ENCODE measurements around the gene SERPINA3.

SERPINA3 gene

DNA sequence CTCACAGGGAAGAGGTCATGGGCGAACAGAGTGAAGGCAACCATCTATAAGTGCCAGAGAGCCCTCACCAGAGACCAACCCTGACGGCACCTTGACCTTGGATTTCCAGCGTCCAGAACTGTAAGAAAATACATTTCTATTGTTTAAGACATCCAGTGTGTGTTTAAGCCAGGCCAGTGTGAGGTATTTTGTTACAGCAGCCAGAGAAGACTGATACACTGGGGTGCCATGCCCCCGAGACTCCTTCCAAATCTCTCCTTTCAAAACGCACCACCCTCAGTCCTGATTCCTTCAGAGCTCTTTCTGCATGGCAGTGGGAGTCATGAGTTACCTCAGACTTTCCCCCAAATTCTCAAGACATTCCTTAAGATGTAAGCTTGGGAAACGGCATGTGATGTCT is 33.5 kb upstream of the SERPINA3 start:
- H3K27me3 ChIP-seq (replicated peaks in 2 of 5; ENCODE audit: control insufficient read depth in 4 of 5, insufficient read depth in 5 of 5, low read length in 4 of 5) = peaks cover 0 to 13% (median 0%) of the 10 kb centered on the region in 5 experiments
- H3K4me3 ChIP-seq (ENCODE audit: control insufficient read depth in 1 of 7, extremely low read depth in 1 of 7, insufficient read depth in 4 of 7, low read depth in 2 of 7, low read length in 6 of 7) = no peak overlapping the region
- WGBS (ENCODE audit: insufficient coverage) = 95% methylated on average over 2 of the region's 6 CpGs
- peaks cover 0 to 2% (median 0%) of the 10 kb centered on the region in 4 experiments for H3K4me1 ChIP-seq (ENCODE audit: control extremely low read depth in 1 of 4, control insufficient read depth in 4 of 4, insufficient read depth in 4 of 4, low read length in 3 of 4)
- no peaks in the 10 kb centered on the region for H3K9me3 ChIP-seq (ENCODE audit: control extremely low read depth in 1 of 5, control insufficient read depth in 4 of 5, insufficient read depth in 2 of 5, low read depth in 1 of 5, low read length in 4 of 5)
- no peak overlapping the region for H3K27ac ChIP-seq (ENCODE audit: insufficient read depth in 1 of 2, low read depth in 1 of 2, low read length in 2 of 2, poor library complexity in 1 of 2, severe bottlenecking in 2 of 2)
- no peak for DNase-seq
- no peaks in the 10 kb centered on the region for H3K36me3 ChIP-seq (ENCODE audit: control insufficient read depth in 4 of 4, insufficient read depth in 4 of 4, low read length in 3 of 4)
- POLR2A ChIA-PET = no interaction called here
- CTCF ChIA-PET = no interaction called here

DNA sequence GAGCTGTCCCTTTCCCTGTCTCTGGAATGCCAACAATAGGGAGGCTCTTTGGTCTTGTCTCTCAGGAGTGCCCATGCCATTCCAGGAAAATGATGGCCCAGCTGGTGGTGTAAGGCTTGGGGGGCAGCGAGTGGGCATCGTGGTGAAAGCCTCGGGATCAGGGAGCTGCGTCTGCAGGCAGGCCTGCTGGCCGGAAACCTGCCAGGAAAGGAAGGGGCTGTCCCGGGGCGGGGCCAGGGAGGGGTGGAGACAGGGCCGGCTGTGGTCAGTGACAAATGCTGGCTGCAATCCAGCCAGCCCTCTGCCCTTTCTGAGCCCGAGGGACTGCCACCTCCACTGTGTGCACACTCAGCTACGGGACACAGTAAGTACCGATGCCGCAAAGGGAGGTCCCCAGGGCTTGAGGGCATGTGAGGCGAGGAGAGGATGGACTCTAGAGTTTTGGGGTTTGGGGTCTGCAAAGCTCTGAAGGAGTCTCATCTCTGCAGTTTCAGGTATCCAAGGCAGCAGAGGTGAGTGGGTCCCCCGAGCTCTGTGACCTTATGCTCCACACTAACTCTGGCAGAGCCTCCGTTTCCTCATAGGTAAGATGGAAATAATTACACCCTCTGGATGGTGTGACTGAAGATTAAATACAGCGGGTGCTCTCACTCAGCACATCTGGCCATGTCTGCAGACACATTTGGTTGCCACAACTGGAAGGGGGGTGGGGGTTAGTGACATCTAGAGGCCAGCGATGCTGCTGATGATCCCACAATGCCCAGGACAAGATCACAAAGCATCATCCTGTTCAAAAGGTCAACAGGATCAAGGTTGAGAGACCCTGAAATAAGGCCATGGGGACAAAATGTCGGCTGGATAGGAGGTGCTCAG is 30.8 kb upstream of the SERPINA3 start, which contains the start of gene SERPINA5:
Gene SERPINA5, plus strand, starts transcription at position 300 of the 873 bp plus-strand sequence. CDS start 5,937 bp downstream, outside the sequence.
- Histone ChIP-seq H3K27ac (ENCODE audit: insufficient read depth in 1 of 2, low read depth in 1 of 2, low read length in 2 of 2, poor library complexity in 1 of 2, severe bottlenecking in 2 of 2) (no peak within 1 kb of the TSS), H3K9me3 (ENCODE audit: control extremely low read depth in 1 of 5, control insufficient read depth in 4 of 5, insufficient read depth in 2 of 5, low read depth in 1 of 5, low read length in 4 of 5) (no peaks in the 10 kb centered on the region), H3K4me1 (ENCODE audit: control extremely low read depth in 1 of 4, control insufficient read depth in 4 of 4, insufficient read depth in 4 of 4, low read length in 3 of 4) (peaks cover 0 to 2% (median 0%) of the 10 kb centered on the region in 4 experiments), H3K27me3 (replicated peaks in 2 of 5; ENCODE audit: control insufficient read depth in 4 of 5, insufficient read depth in 5 of 5, low read length in 4 of 5) (peaks cover 0 to 13% (median 0%) of the 10 kb centered on the region in 5 experiments), H3K4me3 (ENCODE audit: control insufficient read depth in 1 of 7, extremely low read depth in 1 of 7, insufficient read depth in 4 of 7, low read depth in 2 of 7, low read length in 6 of 7) (no peak within 1 kb of the TSS), H3K36me3 (ENCODE audit: control insufficient read depth in 4 of 4, insufficient read depth in 4 of 4, low read length in 3 of 4) (no peaks in the 10 kb centered on the region)
- WGBS (ENCODE audit: insufficient coverage) = 40% methylated on average over 17 of the region's 18 CpGs
- ChIA-PET CTCF (no interaction called here), POLR2A (no interaction called here)
- DNase-seq = no peak

DNA sequence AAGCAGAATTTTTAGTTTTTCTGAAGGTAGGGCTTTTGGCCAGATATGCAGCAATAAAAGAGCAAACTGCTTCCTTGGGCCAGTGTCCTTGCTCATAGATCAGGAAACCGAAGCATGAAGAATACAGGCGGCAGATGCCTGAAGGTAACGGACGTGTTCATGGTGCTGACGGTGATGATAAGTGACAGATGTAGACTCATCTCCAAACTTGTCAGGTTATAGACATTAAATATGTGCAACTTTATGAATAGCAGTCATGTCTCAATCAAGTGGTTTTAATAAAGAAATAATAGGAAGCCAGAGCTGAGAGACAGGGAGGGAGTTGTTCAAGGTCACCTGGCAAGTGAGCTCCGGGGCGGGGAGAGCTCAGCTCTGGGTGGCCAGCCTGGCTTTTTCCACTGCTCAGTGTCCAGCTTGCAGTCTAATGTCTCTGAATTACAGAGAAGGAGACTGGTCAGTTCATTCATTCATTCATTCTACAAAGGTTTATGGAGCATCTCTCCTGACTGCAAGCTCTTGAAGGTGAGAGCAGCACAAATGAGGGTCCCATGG is 29.9 kb upstream of the SERPINA3 start:
- Histone ChIP-seq H3K27ac (ENCODE audit: insufficient read depth in 1 of 2, low read depth in 1 of 2, low read length in 2 of 2, poor library complexity in 1 of 2, severe bottlenecking in 2 of 2) (no peak overlapping the region), H3K36me3 (ENCODE audit: control insufficient read depth in 4 of 4, insufficient read depth in 4 of 4, low read length in 3 of 4) (no peaks in the 10 kb centered on the region), H3K9me3 (ENCODE audit: control extremely low read depth in 1 of 5, control insufficient read depth in 4 of 5, insufficient read depth in 2 of 5, low read depth in 1 of 5, low read length in 4 of 5) (no peaks in the 10 kb centered on the region), H3K27me3 (replicated peaks in 2 of 5; ENCODE audit: control insufficient read depth in 4 of 5, insufficient read depth in 5 of 5, low read length in 4 of 5) (peaks cover 0 to 13% (median 0%) of the 10 kb centered on the region in 5 experiments), H3K4me1 (ENCODE audit: control extremely low read depth in 1 of 4, control insufficient read depth in 4 of 4, insufficient read depth in 4 of 4, low read length in 3 of 4) (peaks cover 0 to 2% (median 0%) of the 10 kb centered on the region in 4 experiments), H3K4me3 (ENCODE audit: control insufficient read depth in 1 of 7, extremely low read depth in 1 of 7, insufficient read depth in 4 of 7, low read depth in 2 of 7, low read length in 6 of 7) (no peak overlapping the region)
- WGBS (ENCODE audit: insufficient coverage) = 100% methylated on average over 5 of the region's 7 CpGs
- CTCF ChIA-PET = no interaction called here
- DNase-seq = no peak
- POLR2A ChIA-PET = no interaction called here

DNA sequence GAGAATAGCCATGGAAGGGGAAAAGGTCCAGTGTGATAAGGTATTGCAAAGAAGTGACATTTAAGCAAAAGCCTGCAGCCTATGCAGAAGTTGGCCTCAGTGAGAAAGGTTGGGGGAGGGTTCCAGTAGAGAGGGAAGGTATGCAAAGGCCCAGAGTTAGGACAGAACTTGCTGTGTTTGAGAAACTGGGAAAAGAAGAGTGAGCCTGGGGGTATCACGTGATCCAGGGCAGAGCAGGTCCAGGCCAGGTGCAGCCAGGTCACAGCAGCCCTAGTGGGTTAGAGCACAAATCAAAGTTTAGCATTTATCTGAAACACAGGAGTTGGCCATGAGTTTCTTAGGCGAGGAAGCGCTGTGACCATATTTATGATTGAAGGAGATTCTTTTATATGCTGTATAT is 29.3 kb upstream of the SERPINA3 start:
- Histone ChIP-seq H3K36me3 (ENCODE audit: control insufficient read depth in 4 of 4, insufficient read depth in 4 of 4, low read length in 3 of 4) (no peaks in the 10 kb centered on the region), H3K9me3 (ENCODE audit: control extremely low read depth in 1 of 5, control insufficient read depth in 4 of 5, insufficient read depth in 2 of 5, low read depth in 1 of 5, low read length in 4 of 5) (no peaks in the 10 kb centered on the region), H3K4me1 (ENCODE audit: control extremely low read depth in 1 of 4, control insufficient read depth in 4 of 4, insufficient read depth in 4 of 4, low read length in 3 of 4) (peaks cover 0 to 2% (median 0%) of the 10 kb centered on the region in 4 experiments), H3K27me3 (replicated peaks in 2 of 5; ENCODE audit: control insufficient read depth in 4 of 5, insufficient read depth in 5 of 5, low read length in 4 of 5) (peaks cover 0 to 13% (median 0%) of the 10 kb centered on the region in 5 experiments), H3K27ac (ENCODE audit: insufficient read depth in 1 of 2, low read depth in 1 of 2, low read length in 2 of 2, poor library complexity in 1 of 2, severe bottlenecking in 2 of 2) (no peak overlapping the region), H3K4me3 (ENCODE audit: control insufficient read depth in 1 of 7, extremely low read depth in 1 of 7, insufficient read depth in 4 of 7, low read depth in 2 of 7, low read length in 6 of 7) (no peak overlapping the region)
- ChIA-PET POLR2A (no interaction called here), CTCF (no interaction called here)
- DNase-seq = no peak
- WGBS (ENCODE audit: insufficient coverage) = 100% methylated on average over 3 of the region's 3 CpGs

DNA sequence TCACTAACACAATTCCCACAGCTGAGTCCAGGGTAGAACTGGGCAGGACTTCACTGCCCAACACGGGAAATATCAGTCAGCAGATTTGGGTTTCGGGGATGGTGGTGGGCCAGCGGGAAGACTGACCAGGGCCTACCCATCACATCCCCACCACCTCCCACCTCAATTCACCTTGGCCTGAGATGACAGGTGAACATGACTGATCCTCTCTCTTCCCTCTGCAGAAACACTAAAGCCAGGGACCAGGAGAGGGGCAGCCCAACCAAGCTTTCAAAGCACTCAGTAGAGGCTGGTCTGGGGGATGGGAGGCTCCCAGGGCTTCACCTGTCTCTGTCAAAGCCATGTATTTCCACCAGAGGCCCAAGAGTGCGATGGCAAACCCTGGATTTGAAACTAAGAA is 28.6 kb upstream of the SERPINA3 start:
- DNase-seq = no peak
- 92% methylated on average over 4 of the region's 4 CpGs for WGBS (ENCODE audit: insufficient coverage)
- Histone ChIP-seq H3K36me3 (ENCODE audit: control insufficient read depth in 4 of 4, insufficient read depth in 4 of 4, low read length in 3 of 4) (no peaks in the 10 kb centered on the region), H3K27ac (ENCODE audit: insufficient read depth in 1 of 2, low read depth in 1 of 2, low read length in 2 of 2, poor library complexity in 1 of 2, severe bottlenecking in 2 of 2) (no peak overlapping the region), H3K27me3 (replicated peaks in 2 of 5; ENCODE audit: control insufficient read depth in 4 of 5, insufficient read depth in 5 of 5, low read length in 4 of 5) (peaks cover 0 to 13% (median 0%) of the 10 kb centered on the region in 5 experiments), H3K4me3 (ENCODE audit: control insufficient read depth in 1 of 7, extremely low read depth in 1 of 7, insufficient read depth in 4 of 7, low read depth in 2 of 7, low read length in 6 of 7) (no peak overlapping the region), H3K4me1 (ENCODE audit: control extremely low read depth in 1 of 4, control insufficient read depth in 4 of 4, insufficient read depth in 4 of 4, low read length in 3 of 4) (peaks cover 0 to 2% (median 0%) of the 10 kb centered on the region in 4 experiments), H3K9me3 (ENCODE audit: control extremely low read depth in 1 of 5, control insufficient read depth in 4 of 5, insufficient read depth in 2 of 5, low read depth in 1 of 5, low read length in 4 of 5) (no peaks in the 10 kb centered on the region)
- ChIA-PET POLR2A (no interaction called here), CTCF (no interaction called here)

DNA sequence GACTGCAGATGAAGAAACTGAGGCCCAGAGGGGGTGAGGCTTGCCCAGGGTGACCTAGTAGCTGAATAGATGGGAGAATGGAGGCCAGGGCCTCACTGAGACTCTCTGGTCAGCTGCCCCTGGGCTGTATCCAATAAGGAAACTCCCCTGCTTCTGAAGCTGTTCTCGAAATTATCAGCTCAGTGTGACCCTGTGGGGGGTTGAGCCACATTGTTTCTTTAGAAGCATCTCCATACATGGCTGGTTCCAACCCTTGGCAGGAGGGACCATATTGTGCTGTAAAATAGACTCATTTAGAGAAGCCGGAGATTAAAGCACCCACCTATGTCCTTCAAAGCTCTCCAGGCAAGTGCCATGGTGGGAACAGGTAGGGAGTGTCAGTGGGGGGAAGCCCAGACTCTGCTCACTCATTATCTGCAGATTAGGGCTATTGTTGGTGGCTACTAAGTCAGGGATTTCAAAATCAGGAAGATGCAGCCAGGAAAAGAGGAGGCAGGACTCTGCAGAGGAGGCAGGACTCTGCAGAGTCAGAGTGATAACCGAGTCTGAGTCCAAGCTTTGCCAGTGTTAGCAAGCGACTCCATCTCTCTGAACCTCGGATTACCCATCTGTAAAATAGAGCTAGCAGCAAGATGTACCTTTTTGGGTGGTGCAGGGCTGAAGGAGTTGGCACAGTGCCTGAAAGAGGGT is 27.5 kb upstream of the SERPINA3 start:
- Histone ChIP-seq H3K27me3 (replicated peaks in 2 of 5; ENCODE audit: control insufficient read depth in 4 of 5, insufficient read depth in 5 of 5, low read length in 4 of 5) (peaks cover 0 to 13% (median 0%) of the 10 kb centered on the region in 5 experiments), H3K4me3 (ENCODE audit: control insufficient read depth in 1 of 7, extremely low read depth in 1 of 7, insufficient read depth in 4 of 7, low read depth in 2 of 7, low read length in 6 of 7) (no peak overlapping the region), H3K27ac (ENCODE audit: insufficient read depth in 1 of 2, low read depth in 1 of 2, low read length in 2 of 2, poor library complexity in 1 of 2, severe bottlenecking in 2 of 2) (no peak overlapping the region), H3K9me3 (ENCODE audit: control extremely low read depth in 1 of 5, control insufficient read depth in 4 of 5, insufficient read depth in 2 of 5, low read depth in 1 of 5, low read length in 4 of 5) (no peaks in the 10 kb centered on the region), H3K36me3 (ENCODE audit: control insufficient read depth in 4 of 4, insufficient read depth in 4 of 4, low read length in 3 of 4) (no peaks in the 10 kb centered on the region), H3K4me1 (ENCODE audit: control extremely low read depth in 1 of 4, control insufficient read depth in 4 of 4, insufficient read depth in 4 of 4, low read length in 3 of 4) (peaks cover 0 to 2% (median 0%) of the 10 kb centered on the region in 4 experiments)
- WGBS (ENCODE audit: insufficient coverage) = 91% methylated on average over 4 of the region's 5 CpGs
- ChIA-PET CTCF (interaction anchor here (0.7 kb wide), 1 partner anchor 27 kb away, joined by 3 read pairs; no protein-coding TSS in a partner anchor), POLR2A (no interaction called here)
- DNase-seq = no peak

DNA sequence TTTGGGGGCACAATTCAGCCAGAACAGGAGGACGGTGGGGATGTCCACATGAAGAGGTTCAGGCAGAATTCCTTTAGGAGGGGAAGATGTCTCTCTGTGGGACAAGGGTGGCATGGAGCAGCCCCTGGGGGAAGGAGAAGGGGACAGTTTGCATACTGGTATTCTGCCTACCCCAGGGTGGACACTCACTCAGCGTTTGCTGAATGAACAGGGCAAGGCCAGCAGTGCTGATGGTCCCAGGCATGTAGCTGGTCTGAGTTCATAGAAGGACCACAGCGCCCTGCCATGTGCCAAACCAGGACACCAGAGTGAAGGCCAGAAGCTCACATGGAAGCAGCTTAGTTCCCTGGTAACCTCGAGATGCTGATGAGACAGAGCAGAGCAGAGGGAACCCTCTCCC is 25.6 kb upstream of the SERPINA3 start:
- Histone ChIP-seq H3K4me1 (ENCODE audit: control extremely low read depth in 1 of 4, control insufficient read depth in 4 of 4, insufficient read depth in 4 of 4, low read length in 3 of 4) (no peaks in the 10 kb centered on the region), H3K36me3 (ENCODE audit: control insufficient read depth in 4 of 4, insufficient read depth in 4 of 4, low read length in 3 of 4) (no peaks in the 10 kb centered on the region), H3K4me3 (ENCODE audit: control insufficient read depth in 1 of 7, extremely low read depth in 1 of 7, insufficient read depth in 4 of 7, low read depth in 2 of 7, low read length in 6 of 7) (no peak overlapping the region), H3K27ac (ENCODE audit: insufficient read depth in 1 of 2, low read depth in 1 of 2, low read length in 2 of 2, poor library complexity in 1 of 2, severe bottlenecking in 2 of 2) (no peak overlapping the region), H3K9me3 (ENCODE audit: control extremely low read depth in 1 of 5, control insufficient read depth in 4 of 5, insufficient read depth in 2 of 5, low read depth in 1 of 5, low read length in 4 of 5) (no peaks in the 10 kb centered on the region), H3K27me3 (replicated peaks in 2 of 5; ENCODE audit: control insufficient read depth in 4 of 5, insufficient read depth in 5 of 5, low read length in 4 of 5) (peaks cover 0 to 4% (median 0%) of the 10 kb centered on the region in 5 experiments)
- no peak for DNase-seq
- 82% methylated on average over 2 of the region's 4 CpGs for WGBS (ENCODE audit: insufficient coverage)
- POLR2A ChIA-PET = no interaction called here
- CTCF ChIA-PET = no interaction called here

All from common myeloid progenitor, CD34-positive (primary cell).